Myocyte (in vitro differentiated cells): Measurements from ENCODE around the gene HOXB2. TPM values are rescaled to one million over a fixed set of nuclear protein-coding genes. Genes with fewer than 3 reads are reported as not detected.

Experiments
- DNase-seq: peaks from one replicate; pipeline ENCODE4 v3.0.0-alpha.2; 2012; ENCODE audit warnings: low read depth
- total RNA-seq: library from RNA; depleted of rRNA; stranded (reverse); fragments of >200 nt; gene quantifications from 2 replicates; pipeline ENCODE4 v1.2.3, GENCODE V29; 2014

Gene HOXB2
- total RNA-seq, 1 donor from 2014 or later = 43.9 TPM

- DNase-seq = no peak
These were observed 21.2 kb upstream of the HOXB2 start for GRCh38 chr17:48565925-48566710.

- DNase-seq = no peak
These were observed 20.2 kb upstream of the HOXB2 start for GRCh38 chr17:48565022-48565554.

GRCh38 chr17:48564188-48565021 lies 19.5 kb upstream of the HOXB2 start:
- no peak for DNase-seq

GRCh38 chr17:48563867-48564187 lies 18.9 kb upstream of the HOXB2 start:
- no peak for DNase-seq

- no peak for DNase-seq
These were observed 18.5 kb upstream of the HOXB2 start for GRCh38 chr17:48563385-48563838.

- no peak for DNase-seq
These were observed 18.0 kb upstream of the HOXB2 start for GRCh38 chr17:48562934-48563333.

- DNase-seq = no peak
These were observed 17.2 kb upstream of the HOXB2 start for GRCh38 chr17:48561884-48562810.

GRCh38 chr17:48559840-48560817 lies 15.2 kb upstream of the HOXB2 start:
- no peak for DNase-seq

- DNase-seq = no peak
These were observed 14.4 kb upstream of the HOXB2 start for GRCh38 chr17:48559122-48559839.

GRCh38 chr17:48558831-48559121 lies 13.9 kb upstream of the HOXB2 start:
- DNase-seq = no peak

GRCh38 chr17:48558057-48558830 lies 13.3 kb upstream of the HOXB2 start:
- DNase-seq = no peak

GRCh38 chr17:48556576-48557401 lies 11.9 kb upstream of the HOXB2 start:
- DNase-seq = no peak

GRCh38 chr17:48556229-48556575 lies 11.3 kb upstream of the HOXB2 start:
- no peak for DNase-seq

GRCh38 chr17:48555258-48556228 lies 10.6 kb upstream of the HOXB2 start:
- peak; percentile 42 for DNase-seq

GRCh38 chr17:48554412-48555257 lies 9.7 kb upstream of the HOXB2 start:
- no peak for DNase-seq

GRCh38 chr17:48553826-48554225 lies 8.9 kb upstream of the HOXB2 start:
- no peak for DNase-seq
